BJ (cell line): ENCODE data around the gene SRGAP1. TPM values are rescaled to one million over a fixed set of nuclear protein-coding genes. Genes with fewer than 3 reads are reported as not detected.

Experiments
- CTCF ChIA-PET: fragments of 350-600 bp; formaldehyde crosslinking; extraction: SDS; loops from one replicate; lab custom pipeline; 2021; ENCODE audit warnings: antibody characterized with exemption, inconsistent platforms; lab: Yijun Ruan, JAX
- POLR2A ChIA-PET: fragments of 300-600 bp; sonication (Branson Sonifier 250); formaldehyde crosslinking; extraction: SDS; loops from one replicate; lab custom pipeline; 2021; ENCODE audit warnings: antibody characterized with exemption; lab: Charles Lee
- DNase-seq: peaks from one replicate; pipeline ENCODE4 v3.0.0-alpha.2; 2011; ENCODE audit warnings: low read depth
- H3K27me3 ChIP-seq: 2 replicates; pipeline ENCODE4 v1.6.0; 2011; ENCODE audit warnings: low read length; ENCODE audit not compliant: control insufficient read depth, insufficient read depth
- H3K36me3 ChIP-seq: 2 replicates; pipeline ENCODE4 v1.5.1; 2011; ENCODE audit warnings: low read length; ENCODE audit not compliant: control insufficient read depth, insufficient read depth
- H3K4me3 ChIP-seq: 2 replicates; pipeline ENCODE4 v1.5.1; 2011; ENCODE audit warnings: low read depth, mild to moderate bottlenecking, control low read depth, low read length
- CTCF ChIP-seq: IDR thresholded peaks from 2 replicates; pipeline ENCODE4 v1.5.1; 2011; ENCODE audit warnings: low read depth, mild to moderate bottlenecking, control low read depth, inconsistent platforms, low read length, moderate library complexity; ENCODE audit not compliant: insufficient read depth
- polyA plus RNA-seq: library from polyadenylated mRNA; depleted of rRNA; stranded (reverse); fragments of >200 nt; gene quantifications from 2 replicates; pipeline ENCODE4 v1.2.3, GENCODE V29; 2011

Gene SRGAP1
- polyA plus RNA-seq, 1 experiment = 15.7 TPM

DNA sequence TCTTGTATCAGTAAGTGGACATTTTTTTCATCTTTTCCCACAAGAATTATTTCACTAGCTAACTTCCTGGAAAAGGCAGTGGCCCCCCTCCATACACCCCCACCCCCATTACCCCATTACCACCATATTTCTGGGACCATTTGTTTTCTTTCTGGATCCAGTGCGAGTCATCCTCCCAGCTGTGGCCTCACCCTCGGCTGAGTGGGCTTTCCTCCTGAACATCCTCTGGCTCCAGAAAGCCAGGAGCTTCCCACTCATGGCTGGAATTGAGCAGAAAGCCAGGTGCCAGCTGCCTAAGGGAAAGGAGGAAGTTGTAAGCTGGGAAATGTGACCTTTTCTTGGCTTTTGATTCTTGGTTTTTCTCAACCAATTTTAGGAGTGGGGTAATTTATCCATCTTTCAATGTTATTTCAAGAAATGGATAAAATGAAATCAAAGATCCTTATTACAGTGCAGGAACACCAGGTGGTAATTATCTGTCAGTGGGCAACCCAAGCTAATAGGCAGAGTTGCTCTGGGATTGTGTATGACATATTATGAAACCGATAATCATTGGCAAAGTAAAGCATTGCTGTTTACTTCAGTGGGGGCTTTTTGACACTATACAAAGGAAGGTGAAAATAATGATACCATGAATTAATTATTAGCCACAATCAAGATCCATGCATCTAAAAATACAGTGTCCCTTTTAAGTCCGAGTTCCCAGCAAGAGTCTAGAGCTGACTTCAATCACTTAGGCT lies 253.0 kb downstream of the SRGAP1 start:
- Histone ChIP-seq H3K4me3 (no peak overlapping the region), H3K27me3 (no peaks in the 10 kb centered on the region), H3K36me3 (0 out of 2 replicates have a peak, but pooled peaks cover 2% of the 10 kb centered on the region)
- no peak for DNase-seq
- TF ChIP-seq CTCF = no peak
- ChIA-PET CTCF (interaction anchor here (0.7 to 1.3 kb wide), 4 partner anchors 31 to 254 kb away, joined by 3 to 4 read pairs (median 4); partner anchors contain the start of gene SRGAP1), POLR2A (no interaction called here)

GRCh38 chr12:64098709-64099354 lies 254.3 kb downstream of the SRGAP1 start:
- no peak for DNase-seq
- POLR2A ChIA-PET = no interaction called here
- no peak overlapping the region for H3K4me3 ChIP-seq

DNA sequence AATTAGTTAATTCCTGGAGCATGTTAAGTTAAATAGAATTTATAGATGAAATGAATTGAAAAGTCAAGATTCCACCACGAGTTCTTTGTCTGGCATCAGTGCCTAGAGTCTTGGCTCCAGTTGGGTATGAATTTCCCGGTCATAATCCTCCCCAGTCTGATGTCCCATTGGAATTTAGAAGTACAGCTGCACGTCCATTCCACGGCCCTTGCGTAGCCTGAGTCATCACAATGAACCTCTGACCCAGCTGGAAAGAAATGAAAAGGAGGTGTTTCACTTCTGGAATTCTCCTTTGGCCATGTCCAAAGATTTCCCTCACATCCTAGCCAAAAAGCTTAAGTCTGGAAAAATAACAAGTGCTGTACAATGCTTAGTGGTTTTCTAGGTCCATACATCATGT lies 254.9 kb downstream of the SRGAP1 start:
- Histone ChIP-seq H3K27me3 (no peaks in the 10 kb centered on the region), H3K36me3 (0 out of 2 replicates have a peak, but pooled peaks cover 2% of the 10 kb centered on the region), H3K4me3 (no peak overlapping the region)
- CTCF ChIA-PET = interaction anchor here (0.8 to 1.8 kb wide), 5 partner anchors 8 to 255 kb away, joined by 3 to 10 read pairs (median 3); partner anchors contain the start of gene SRGAP1
- no peak for TF ChIP-seq CTCF
- POLR2A ChIA-PET = no interaction called here
- DNase-seq = peak; percentile 68

More at GRCh38 chr12:64098709-64099354, 254.3 kb downstream of the SRGAP1 start:
- TF ChIP-seq CTCF = no peak
- Histone ChIP-seq H3K27me3 (no peaks in the 10 kb centered on the region), H3K36me3 (0 out of 2 replicates have a peak, but pooled peaks cover 2% of the 10 kb centered on the region)
- CTCF ChIA-PET = interaction anchor here (0.8 to 1.8 kb wide), 5 partner anchors 9 to 254 kb away, joined by 3 to 10 read pairs (median 3); partner anchors contain the start of gene SRGAP1

GRCh38 chr12:64102339-64102738 lies 257.8 kb downstream of the SRGAP1 start:
- Histone ChIP-seq H3K36me3 (no peaks in the 10 kb centered on the region), H3K4me3 (no peak overlapping the region), H3K27me3 (no peaks in the 10 kb centered on the region)
- TF ChIP-seq CTCF = no peak
- ChIA-PET POLR2A (no interaction called here), CTCF (interaction anchor here (1.3 kb wide), 1 partner anchor 259 kb away, joined by 3 read pairs; no protein-coding TSS in a partner anchor)
- no peak for DNase-seq
